Endothelial cell of umbilical vein (primary cell): ENCODE data around the gene BEND4. TPM values are rescaled to one million over a fixed set of nuclear protein-coding genes. Genes with fewer than 3 reads are reported as not detected.

ENCODE experiments used
- BruUV-seq: library from RNA; stranded (reverse); fragments of 400-500 nt; replicated peaks from 2 replicates; lab custom pipeline; 2021; lab: Mats Ljungman, UMichigan
- CTCF ChIA-PET: fragments of 300-600, 350-600 bp; sonication (Branson Sonifier 250); formaldehyde crosslinking; loops from one replicate; lab custom pipeline; 2021; ENCODE audit warnings: antibody characterized with exemption, inconsistent platforms; lab: Charles Lee
- POLR2A ChIA-PET: fragments of 300-600, 350-600 bp; sonication (Branson Sonifier 250); formaldehyde crosslinking; loops from one replicate; lab custom pipeline; 2021; ENCODE audit warnings: antibody characterized with exemption, inconsistent platforms; lab: Charles Lee
- DNase-seq: peaks from one replicate; pipeline ENCODE4 v3.0.0-alpha.2; 2011; ENCODE audit warnings: low read depth, low spot score
- FAIRE-seq: peaks from 2 replicates; lab custom pipeline; 2011; peaks lifted over from hg19 to GRCh38; lab: Jason Lieb, UNC
- H2AFZ ChIP-seq: 2 replicates; pipeline ENCODE4 v1.6.0; 2012; ENCODE audit warnings: low read depth, low read length, control low read depth, inconsistent platforms
- H3K27ac ChIP-seq: 2 replicates; pipeline ENCODE4 v1.5.1; 2011; ENCODE audit warnings: low read depth, mild to moderate bottlenecking, control low read depth, low read length, moderate library complexity; ENCODE audit not compliant: insufficient read depth
- H3K27me3 ChIP-seq, 2 experiments: 2 replicates each; pipeline versions ENCODE4 v1.6.0 to v1.6.1; 2011; ENCODE audit warnings: low read length in 2 of 2, mixed read lengths in 1 of 2; ENCODE audit not compliant: control insufficient read depth in 2 of 2, insufficient read depth in 2 of 2
- H3K36me3 ChIP-seq, 2 experiments: 2 replicates in 1 of 2; 3 replicates in 1 of 2; pipeline ENCODE4 v1.5.1; 2011; ENCODE audit warnings: low read length in 2 of 2, mild to moderate bottlenecking in 1 of 2, moderate library complexity in 1 of 2; ENCODE audit not compliant: control insufficient read depth in 2 of 2, insufficient read depth in 2 of 2; ENCODE audit errors: extremely low read depth in 1 of 2
- H3K4me1 ChIP-seq: 3 replicates; pipeline ENCODE4 v1.5.1; 2011; ENCODE audit warnings: mild to moderate bottlenecking, low read length; ENCODE audit not compliant: control insufficient read depth, insufficient read depth; ENCODE audit errors: extremely low read depth
- H3K4me2 ChIP-seq: 2 replicates; pipeline ENCODE4 v1.6.1; 2011; ENCODE audit warnings: low read length, control low read depth, mixed read lengths; ENCODE audit not compliant: insufficient read depth
- H3K4me3 ChIP-seq, 3 experiments: fragments of 200-600 bp in 1 of 3; sonication (generic), shearing (Covaris generic) in 1 of 3; replicated peaks in 1 of 3; 2 replicates each; pipeline ENCODE4 v1.5.1; 2011 to 2016; ENCODE audit warnings: control low read depth in 3 of 3, low read length in 3 of 3, mild to moderate bottlenecking in 2 of 3, inconsistent platforms in 1 of 3, low read depth in 1 of 3, moderate library complexity in 1 of 3; ENCODE audit not compliant: insufficient read depth in 1 of 3
- H3K79me2 ChIP-seq: 2 replicates; pipeline ENCODE4 v1.6.0; 2012; ENCODE audit warnings: low read length, inconsistent platforms; ENCODE audit not compliant: control insufficient read depth, insufficient read depth
- H3K9ac ChIP-seq: replicated peaks from 2 replicates; pipeline ENCODE3; 2011; ENCODE audit warnings: low read length, control low read depth; ENCODE audit not compliant: insufficient read depth; ENCODE audit errors: extremely low read depth
- H3K9me1 ChIP-seq: replicated peaks from 3 replicates; pipeline ENCODE4 v1.6.0; 2011; ENCODE audit warnings: mild to moderate bottlenecking, low read length; ENCODE audit not compliant: control insufficient read depth, insufficient read depth; ENCODE audit errors: extremely low read depth
- H3K9me3 ChIP-seq: replicated peaks from 2 replicates; pipeline ENCODE4 v1.5.1; 2012; ENCODE audit warnings: low read length, inconsistent platforms; ENCODE audit not compliant: control insufficient read depth, insufficient read depth
- H4K20me1 ChIP-seq: replicated peaks from 2 replicates; pipeline ENCODE3; 2011; ENCODE audit warnings: mild to moderate bottlenecking, low read length; ENCODE audit not compliant: control insufficient read depth, insufficient read depth; ENCODE audit errors: extremely low read depth
- EZH2 ChIP-seq: IDR thresholded peaks from 2 replicates; pipeline ENCODE4 v1.6.1; 2012; ENCODE audit warnings: borderline replicate concordance, low read depth, mild to moderate bottlenecking, moderate library complexity, low read length, inconsistent platforms; ENCODE audit not compliant: severe bottlenecking
- GATA2 ChIP-seq: IDR thresholded peaks from 2 replicates; pipeline ENCODE4 v1.7.0; 2011; ENCODE audit warnings: low read depth, mild to moderate bottlenecking, moderate library complexity, mixed read lengths, low read length; ENCODE audit not compliant: insufficient read length, insufficient read depth
- JUN ChIP-seq: IDR thresholded peaks from 2 replicates; pipeline ENCODE4 v1.6.1; 2011; ENCODE audit warnings: borderline replicate concordance, low read depth; ENCODE audit not compliant: insufficient read length, insufficient read depth
- MYC ChIP-seq: IDR thresholded peaks from one replicate; pipeline ENCODE4 v1.6.1; 2011; ENCODE audit warnings: mild to moderate bottlenecking, low read depth, low read length
- POLR2A ChIP-seq: IDR thresholded peaks from 2 replicates; pipeline ENCODE4 v1.6.1; 2012; ENCODE audit warnings: low read depth, mild to moderate bottlenecking, control low read depth, low read length
- POLR2AphosphoS5 ChIP-seq: IDR thresholded peaks from 2 replicates; pipeline ENCODE4 v1.6.1; 2012; ENCODE audit warnings: low read depth, mild to moderate bottlenecking, control low read depth, low read length, moderate library complexity; ENCODE audit not compliant: insufficient read depth
- dilution Hi-C: fragments of 300-500 bp; cut with MboI; formaldehyde crosslinking; loops from one replicate; pipeline ENCODE4 v1.15.0; 2019; ENCODE audit warnings: low sequenced_read_pairs; ENCODE audit not compliant: extremely low pct_ligation_motif_present
- intact Hi-C: fragments of 100-400 bp; cut with micrococcal nuclease; formaldehyde crosslinking; loops from one replicate; pipeline ENCODE4 v1.10.0; 2022
- polyA plus RNA-seq, 4 experiments: library from polyadenylated mRNA; depleted of rRNA in 3 of 4; stranded (reverse) in 3 of 4; unstranded in 1 of 4; fragments of >200 nt; gene quantifications; 2 replicates each; pipeline versions ENCODE4 v1.2.1 to v1.2.3, GENCODE V29; 2011 to 2012; ENCODE audit warnings: missing spikeins in 1 of 4
- total RNA-seq: library from RNA; stranded (reverse); gene quantifications from 2 replicates; pipeline ENCODE4 v1.2.3, GENCODE V29; 2021
- TF ChIP-seq, protein P1 (sequence below): IDR thresholded peaks from 2 replicates; pipeline ENCODE4 v1.6.1; 2011; ENCODE audit not compliant: insufficient read depth, insufficient read length
- TF ChIP-seq, protein P2 (sequence below), 2 donors: IDR thresholded peaks; 1 replicate in 1 of 2; 2 replicates in 1 of 2; pipeline ENCODE4 v1.5.1; 2011; ENCODE audit warnings: low read length in 2 of 2, mild to moderate bottlenecking in 2 of 2, moderate library complexity in 2 of 2, control low read depth in 1 of 2, inconsistent platforms in 1 of 2, low read depth in 1 of 2; ENCODE audit not compliant: insufficient read depth in 1 of 2; ENCODE audit errors: extremely low read depth in 1 of 2

BEND4 gene
- total and polyA plus RNA-seq, 2 donors (not counting 3 experiments of a cell fraction or from before 2014, with no cell fraction given): 0.01 to 0.27 TPM

DNA sequence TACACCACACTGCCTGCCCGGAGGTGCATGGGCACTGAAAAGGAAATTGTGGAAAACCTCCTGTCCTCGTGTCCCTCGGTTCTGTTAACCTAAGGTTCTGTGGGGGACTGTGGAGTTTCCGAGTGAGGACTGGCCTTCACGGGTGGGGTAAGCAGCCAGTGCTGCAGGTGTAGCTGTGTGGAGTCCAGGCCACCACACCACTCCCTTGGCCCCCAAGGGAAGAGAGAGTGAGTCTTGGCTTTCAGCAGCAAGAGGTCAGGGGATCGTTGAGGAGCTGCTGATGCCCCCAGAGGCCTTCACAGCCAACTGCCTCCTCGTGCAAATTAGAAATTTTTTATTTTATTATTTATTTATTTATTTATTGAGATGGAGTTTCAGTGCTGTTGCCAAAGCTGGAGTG is 20.4 kb downstream of the BEND4 start:
- dilution Hi-C loops: no loop called here
- Histone ChIP-seq H4K20me1 (no peaks in the 10 kb centered on the region), H3K79me2 (no peaks in the 10 kb centered on the region), H3K4me2 (no peak overlapping the region), H3K4me3 (no peak overlapping the region), H3K36me3 (no peaks in the 10 kb centered on the region), H3K9me1 (no peaks in the 10 kb centered on the region), H3K9me3 (no peaks in the 10 kb centered on the region), H2AFZ (no peak overlapping the region), H3K27ac (no peak overlapping the region), H3K9ac (no peak overlapping the region), H3K4me1 (no peaks in the 10 kb centered on the region), H3K27me3 (peaks cover 0 to 4% of the 10 kb centered on the region in 2 experiments)
- POLR2A ChIA-PET: interaction anchor here (0.6 kb wide), 1 partner anchor 440 kb away, joined by 3 read pairs; no protein-coding TSS in a partner anchor
- no TSS peak for BruUV-seq
- CTCF ChIA-PET: interaction anchor here (1.0 kb wide), 1 partner anchor 11 kb away, joined by 3 read pairs; no protein-coding TSS in a partner anchor
- no peak for FAIRE-seq
- DNase-seq: no peak
- TF ChIP-seq MYC (no peak), GATA2 (no peak), POLR2AphosphoS5 (no peak), JUN (no peak), POLR2A (no peak), EZH2 (no peak)
- TF ChIP-seq, protein P1, sequence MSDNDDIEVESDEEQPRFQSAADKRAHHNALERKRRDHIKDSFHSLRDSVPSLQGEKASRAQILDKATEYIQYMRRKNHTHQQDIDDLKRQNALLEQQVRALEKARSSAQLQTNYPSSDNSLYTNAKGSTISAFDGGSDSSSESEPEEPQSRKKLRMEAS: no peak
- TF ChIP-seq, protein P2, sequence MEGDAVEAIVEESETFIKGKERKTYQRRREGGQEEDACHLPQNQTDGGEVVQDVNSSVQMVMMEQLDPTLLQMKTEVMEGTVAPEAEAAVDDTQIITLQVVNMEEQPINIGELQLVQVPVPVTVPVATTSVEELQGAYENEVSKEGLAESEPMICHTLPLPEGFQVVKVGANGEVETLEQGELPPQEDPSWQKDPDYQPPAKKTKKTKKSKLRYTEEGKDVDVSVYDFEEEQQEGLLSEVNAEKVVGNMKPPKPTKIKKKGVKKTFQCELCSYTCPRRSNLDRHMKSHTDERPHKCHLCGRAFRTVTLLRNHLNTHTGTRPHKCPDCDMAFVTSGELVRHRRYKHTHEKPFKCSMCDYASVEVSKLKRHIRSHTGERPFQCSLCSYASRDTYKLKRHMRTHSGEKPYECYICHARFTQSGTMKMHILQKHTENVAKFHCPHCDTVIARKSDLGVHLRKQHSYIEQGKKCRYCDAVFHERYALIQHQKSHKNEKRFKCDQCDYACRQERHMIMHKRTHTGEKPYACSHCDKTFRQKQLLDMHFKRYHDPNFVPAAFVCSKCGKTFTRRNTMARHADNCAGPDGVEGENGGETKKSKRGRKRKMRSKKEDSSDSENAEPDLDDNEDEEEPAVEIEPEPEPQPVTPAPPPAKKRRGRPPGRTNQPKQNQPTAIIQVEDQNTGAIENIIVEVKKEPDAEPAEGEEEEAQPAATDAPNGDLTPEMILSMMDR (IDR thresholded peaks at IDR 0.05; ENCODE audit: extremely low read depth in 1 of 2, insufficient read depth in 1 of 2, low read depth in 1 of 2, low read length in 2 of 2): no peak
- intact Hi-C loops: no loop called here
